Measurements from ENCODE around the gene AAMP.

DNA sequence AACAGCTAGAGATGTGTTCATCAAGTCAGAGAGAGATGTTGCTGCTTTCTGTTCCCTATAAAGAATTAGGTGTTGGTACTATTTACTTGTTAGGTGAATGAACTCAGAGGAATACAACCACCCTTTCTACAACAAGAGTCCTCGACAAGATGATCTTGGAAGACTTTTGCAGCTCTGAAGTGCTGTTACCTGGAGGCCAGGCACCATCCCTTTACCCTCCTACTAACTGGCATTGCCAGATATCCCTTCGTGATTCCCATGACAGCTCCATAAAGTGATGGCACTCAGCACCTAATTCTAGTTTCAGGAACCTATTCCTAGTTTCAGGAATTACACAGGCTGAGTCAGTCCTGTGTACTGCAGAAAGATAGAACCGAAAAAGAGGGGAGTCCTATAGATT lies 43.0 kb downstream of the AAMP start:
- TF ChIP-seq TAF1 (IDR thresholded peaks at IDR 0.05; ENCODE audit: low read depth): no peak
- no peak for TF ChIP-seq EGR1 (IDR thresholded peaks at IDR 0.05)
- no peak for TF ChIP-seq YY1 (IDR thresholded peaks at IDR 0.05; ENCODE audit: low read depth)
- TF ChIP-seq CREB1 (IDR thresholded peaks at IDR 0.05; ENCODE audit: low read depth): no peak
- TF ChIP-seq, protein P1, sequence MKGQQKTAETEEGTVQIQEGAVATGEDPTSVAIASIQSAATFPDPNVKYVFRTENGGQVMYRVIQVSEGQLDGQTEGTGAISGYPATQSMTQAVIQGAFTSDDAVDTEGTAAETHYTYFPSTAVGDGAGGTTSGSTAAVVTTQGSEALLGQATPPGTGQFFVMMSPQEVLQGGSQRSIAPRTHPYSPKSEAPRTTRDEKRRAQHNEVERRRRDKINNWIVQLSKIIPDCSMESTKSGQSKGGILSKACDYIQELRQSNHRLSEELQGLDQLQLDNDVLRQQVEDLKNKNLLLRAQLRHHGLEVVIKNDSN (IDR thresholded peaks at IDR 0.05): no peak
